H1 (cell line): ENCODE measurements around the gene LONP2. TPM values are rescaled to one million over a fixed set of nuclear protein-coding genes. Genes with fewer than 3 reads are reported as not detected.

ENCODE experiments used
- CTCF ChIA-PET: fragments of 300-600 bp; sonication (Branson Sonifier 250); formaldehyde crosslinking; loops from one replicate; lab custom pipeline; 2021; ENCODE audit not compliant: partially characterized antibody; lab: Charles Lee
- POLR2A ChIA-PET: fragments of 300-600 bp; sonication (Branson Sonifier 250); formaldehyde crosslinking; loops from one replicate; lab custom pipeline; 2021; ENCODE audit warnings: inconsistent platforms; ENCODE audit not compliant: partially characterized antibody; lab: Charles Lee
- DNase-seq, 2 experiments: peaks; one replicate each; pipeline versions ENCODE4 v3.0.0 to v3.0.0-alpha.2; 2010 to 2022; ENCODE audit warnings: low spot score in 2 of 2, low read depth in 1 of 2, mixed read lengths in 1 of 2
- FAIRE-seq: peaks from 2 replicates; lab custom pipeline; 2011; peaks lifted over from hg19 to GRCh38; lab: Jason Lieb, UNC
- H2AFZ ChIP-seq: 2 replicates; pipeline ENCODE4 v1.8.1; 2012; ENCODE audit warnings: low read length, inconsistent platforms
- H2AK5ac ChIP-seq: 2 replicates; pipeline ENCODE4 v1.6.1; 2013; ENCODE audit warnings: low read depth, low read length
- H2BK120ac ChIP-seq: replicated peaks from 2 replicates; pipeline ENCODE3; 2013; ENCODE audit warnings: low read depth, low read length, inconsistent platforms
- H2BK12ac ChIP-seq: 2 replicates; pipeline ENCODE4 v1.6.1; 2013; ENCODE audit warnings: low read depth, low read length
- H2BK15ac ChIP-seq: 2 replicates; pipeline ENCODE4 v1.6.1; 2013; ENCODE audit warnings: low read length
- H2BK20ac ChIP-seq: 2 replicates; pipeline ENCODE4 v1.6.1; 2013; ENCODE audit warnings: low read length
- H2BK5ac ChIP-seq: 2 replicates; pipeline ENCODE4 v1.6.1; 2013; ENCODE audit warnings: low read depth, low read length
- H3K14ac ChIP-seq: 2 replicates; pipeline ENCODE4 v1.6.1; 2013; ENCODE audit warnings: inconsistent platforms; ENCODE audit not compliant: insufficient read length
- H3K18ac ChIP-seq: 2 replicates; pipeline ENCODE4 v1.6.1; 2013; ENCODE audit warnings: low read length; ENCODE audit errors: extremely low read depth
- H3K23ac ChIP-seq: 2 replicates; pipeline ENCODE4 v1.6.1; 2013; ENCODE audit warnings: inconsistent platforms; ENCODE audit not compliant: insufficient read length
- H3K23me2 ChIP-seq: 2 replicates; pipeline ENCODE4 v1.6.1; 2013; ENCODE audit warnings: low read depth, low read length
- H3K27ac ChIP-seq: 2 replicates; pipeline ENCODE4 v1.6.1; 2011; ENCODE audit warnings: low read depth, low read length, inconsistent platforms
- H3K27me3 ChIP-seq, 4 experiments: replicated peaks in 1 of 4; 1 replicate in 1 of 4; 2 replicates in 3 of 4; pipeline versions ENCODE4 v1.6.1 to v1.8.1; 2011 to 2013; ENCODE audit warnings: low read length in 3 of 4, mild to moderate bottlenecking in 3 of 4, inconsistent platforms in 2 of 4, mixed read lengths in 2 of 4, moderate library complexity in 1 of 4; ENCODE audit not compliant: control insufficient read depth in 3 of 4, insufficient read depth in 3 of 4; ENCODE audit errors: extremely low read depth in 1 of 4
- H3K36me3 ChIP-seq, 4 experiments: 2 replicates each; pipeline versions ENCODE4 v1.6.1 to v1.8.1; 2011 to 2013; ENCODE audit warnings: mild to moderate bottlenecking in 4 of 4, low read length in 3 of 4, moderate library complexity in 2 of 4, control low read depth in 1 of 4, inconsistent platforms in 1 of 4; ENCODE audit not compliant: insufficient read depth in 4 of 4, control insufficient read depth in 2 of 4
- H3K4ac ChIP-seq: replicated peaks from 2 replicates; pipeline ENCODE3; 2013; ENCODE audit warnings: low read length, low read depth, mixed read lengths, inconsistent platforms; ENCODE audit not compliant: insufficient read length
- H3K4me1 ChIP-seq, 4 experiments: replicated peaks in 1 of 4; 1 replicate in 1 of 4; 2 replicates in 3 of 4; pipeline versions ENCODE4 v1.6.1 to v1.8.1; 2011 to 2013; ENCODE audit warnings: low read length in 3 of 4, inconsistent platforms in 2 of 4, mixed read lengths in 1 of 4; ENCODE audit not compliant: insufficient read depth in 4 of 4, control insufficient read depth in 3 of 4
- H3K4me2 ChIP-seq, 2 experiments: 2 replicates each; pipeline versions ENCODE4 v1.6.1 to v1.8.1; 2011 to 2013; ENCODE audit warnings: low read depth in 2 of 2, low read length in 2 of 2, control low read depth in 1 of 2, inconsistent platforms in 1 of 2, mild to moderate bottlenecking in 1 of 2; ENCODE audit not compliant: insufficient read depth in 1 of 2
- H3K4me3 ChIP-seq, 4 experiments: fragments of 200-600, 300-600 bp in 1 of 4; sonication (generic), shearing (Covaris generic), sonication (Bioruptor Twin) in 1 of 4; 2 replicates each; pipeline versions ENCODE4 v1.5.1 to v1.8.1; 2011 to 2016; ENCODE audit warnings: low read length in 4 of 4, low read depth in 3 of 4, control low read depth in 2 of 4, inconsistent platforms in 2 of 4, mild to moderate bottlenecking in 2 of 4, mixed read lengths in 1 of 4, moderate library complexity in 1 of 4; ENCODE audit not compliant: insufficient read depth in 2 of 4; ENCODE audit errors: extremely low read depth in 1 of 4
- H3K56ac ChIP-seq: replicated peaks from 2 replicates; pipeline ENCODE3; 2013; ENCODE audit warnings: low read depth, mild to moderate bottlenecking, mixed read lengths, low read length, inconsistent platforms; ENCODE audit not compliant: insufficient read length
- H3K79me1 ChIP-seq: 2 replicates; pipeline ENCODE4 v1.6.1; 2013; ENCODE audit warnings: low read depth, low read length, control low read depth
- H3K79me2 ChIP-seq, 2 experiments: 2 replicates each; pipeline versions ENCODE4 v1.6.1 to v1.8.1; 2012 to 2013; ENCODE audit warnings: low read length in 2 of 2, mild to moderate bottlenecking in 2 of 2, inconsistent platforms in 1 of 2; ENCODE audit not compliant: insufficient read depth in 2 of 2, control insufficient read depth in 1 of 2
- H3K9ac ChIP-seq, 4 experiments: replicated peaks in 1 of 4; 1 replicate in 1 of 4; 2 replicates in 3 of 4; pipeline versions ENCODE4 v1.6.1 to v1.8.1; 2011 to 2013; ENCODE audit warnings: low read depth in 3 of 4, low read length in 3 of 4, control low read depth in 2 of 4, mild to moderate bottlenecking in 2 of 4, moderate library complexity in 2 of 4, inconsistent platforms in 1 of 4; ENCODE audit errors: extremely low read depth in 1 of 4
- H3K9me3 ChIP-seq, 2 experiments: 2 replicates each; pipeline versions ENCODE4 v1.6.1 to v1.8.1; 2012 to 2013; ENCODE audit warnings: mild to moderate bottlenecking in 2 of 2, moderate library complexity in 2 of 2, control low read depth in 1 of 2, inconsistent platforms in 1 of 2, low read depth in 1 of 2, low read length in 1 of 2, mixed read lengths in 1 of 2; ENCODE audit not compliant: insufficient read depth in 2 of 2
- H4K20me1 ChIP-seq, 2 experiments: replicated peaks in 1 of 2; 2 replicates each; pipeline versions ENCODE3 to v1.8.1; 2011 to 2013; ENCODE audit warnings: inconsistent platforms in 2 of 2, low read length in 2 of 2, mild to moderate bottlenecking in 1 of 2; ENCODE audit not compliant: insufficient read depth in 2 of 2, control insufficient read depth in 1 of 2
- H4K5ac ChIP-seq: 2 replicates; pipeline ENCODE4 v1.6.1; 2013; ENCODE audit warnings: low read length, low read depth, mixed read lengths, inconsistent platforms; ENCODE audit not compliant: insufficient read length
- H4K8ac ChIP-seq: 2 replicates; pipeline ENCODE4 v1.8.0; 2013; ENCODE audit warnings: mild to moderate bottlenecking, moderate library complexity, low read length, inconsistent platforms; ENCODE audit not compliant: insufficient read depth; ENCODE audit errors: extremely low read depth
- H4K91ac ChIP-seq: replicated peaks from 2 replicates; pipeline ENCODE3; 2013; ENCODE audit warnings: low read length, mixed read lengths, inconsistent platforms; ENCODE audit not compliant: insufficient read length
- ATF2 ChIP-seq: IDR thresholded peaks from 2 replicates; pipeline ENCODE4 v1.6.1; 2012; ENCODE audit warnings: low read length, inconsistent platforms
- E2F6 ChIP-seq: IDR thresholded peaks from 2 replicates; pipeline ENCODE4 v1.6.1; 2012; ENCODE audit warnings: inconsistent platforms
- KDM1A ChIP-seq: fragments of 200-600, 300-600 bp; sonication (generic); IDR thresholded peaks from 2 replicates; pipeline ENCODE4 v1.7.1; 2016; ENCODE audit warnings: mild to moderate bottlenecking, low read length, borderline replicate concordance
- RAD21 ChIP-seq, 2 experiments: IDR thresholded peaks in 1 of 2; conservative IDR thresholded peaks in 1 of 2; 2 replicates each; pipeline ENCODE4 v1.6.1; 2011; ENCODE audit warnings: low read depth in 2 of 2, low read length in 2 of 2, improper control_type of control experiment in 1 of 2, inconsistent platforms in 1 of 2, mild to moderate bottlenecking in 1 of 2, moderate library complexity in 1 of 2
- RBBP5 ChIP-seq: IDR thresholded peaks from 2 replicates; pipeline ENCODE4 v1.7.1; 2012; ENCODE audit warnings: low read depth, mild to moderate bottlenecking, inconsistent platforms, low read length, moderate library complexity, borderline replicate concordance
- RXRA ChIP-seq: IDR thresholded peaks from 2 replicates; pipeline ENCODE4 v1.6.1; 2011; ENCODE audit warnings: low read depth, mild to moderate bottlenecking, low read length, moderate library complexity; ENCODE audit not compliant: insufficient read depth
- WGBS, 2 experiments: shearing (Covaris generic) in 1 of 2; methylation state at CpG; one replicate each; pipeline versions ENCODE4 v1.1.6 to v1.1.7; 2013 to 2015; ENCODE audit warnings: low lambda C conversion rate in 2 of 2, mixed read lengths in 2 of 2, inconsistent platforms in 1 of 2, low coverage in 1 of 2, missing lambda C conversion rate in 1 of 2; ENCODE audit not compliant: insufficient replicate concordance in 2 of 2, insufficient coverage in 1 of 2, insufficient read length in 1 of 2; ENCODE audit errors: extremely low coverage in 1 of 2, missing lambda C conversion rate in 1 of 2; 5-methylcytosine and 5-hydroxymethylcytosine counted together
- polyA plus RNA-seq, 7 experiments: library from polyadenylated mRNA; depleted of rRNA in 3 of 7; stranded (reverse) in 5 of 7; unstranded in 2 of 7; fragments of >200 nt in 5 of 7; fragments of 200-250 nt in 2 of 7; gene quantifications; 1 replicate in 5 of 7; 2 replicates in 1 of 7; 4 replicates in 1 of 7; pipeline versions ENCODE4 v1.2.1 to v1.2.3, GENCODE V29; 2011 to 2013; ENCODE audit warnings: missing spikeins in 2 of 7, mixed read lengths in 2 of 7
- total RNA-seq: library from RNA; stranded (reverse); fragmentation: NEBNext Ultra II Directional; extraction: Animal tissue kit (Norgen Biotek cat#: 25700); gene quantifications from 2 replicates; pipeline ENCODE4 v1.2.1, GENCODE V29; 2021

Gene LONP2
- total and polyA plus RNA-seq, 2 of the 8 experiments (the other 6 are each of a cell fraction or from before 2014, with no cell fraction given), result 8.1 to 23.1 TPM

- 93% methylated on average over 5 of the region's 5 CpGs; no CpG with 5 or more reads in 1 of the 2 experiments for WGBS, 2 experiments
- Histone ChIP-seq H4K91ac (no peak overlapping the region), H3K4me3 (no peak overlapping the region), H2BK20ac (no peak overlapping the region)
- POLR2A ChIA-PET, result interaction anchor here (1.0 kb wide), 1 partner anchor 56 kb away, joined by 4 read pairs; no protein-coding TSS in a partner anchor
- TF ChIP-seq ATF2 (no peak), KDM1A (no peak), RAD21 (IDR thresholded peaks at IDR 0.05 in 1 of 2, conservative IDR thresholded peaks at IDR 0.05 in 1 of 2; ENCODE audit: low read depth in 2 of 2, low read length in 2 of 2) (no peak), E2F6 (no peak), RXRA (no peak), RBBP5 (no peak)
- TF ChIP-seq, all 59 proteins: peak for 0
- H3K36me3 ChIP-seq, result no peaks in the 10 kb centered on the region
- DNase-seq (no peak), FAIRE-seq (no peak)
- CTCF ChIA-PET, result no interaction called here
- H3K79me2 ChIP-seq, result no peaks in the 10 kb centered on the region
- peaks cover 0 to 3% (median under 1%) of the 10 kb centered on the region in 4 experiments; a peak in 1 of 7 replicates for H3K4me1 ChIP-seq
- no peaks in the 10 kb centered on the region for H3K9me3 ChIP-seq
- no peak overlapping the region for H4K5ac ChIP-seq
- H3K4ac ChIP-seq, result no peak overlapping the region
- H3K9ac ChIP-seq, result no peak overlapping the region
- H2BK120ac ChIP-seq, result no peak overlapping the region
- no peaks in the 10 kb centered on the region for H3K27me3 ChIP-seq
- H3K23ac ChIP-seq, result no peak overlapping the region
- H4K8ac ChIP-seq, result no peak overlapping the region
- no peak overlapping the region for H2BK5ac ChIP-seq
- no peak overlapping the region for H3K27ac ChIP-seq
- H3K18ac ChIP-seq, result no peak overlapping the region
- no peak overlapping the region for H2BK12ac ChIP-seq
- no peak overlapping the region for H3K14ac ChIP-seq
- no peak overlapping the region for H2AFZ ChIP-seq
- H3K23me2 ChIP-seq, result no peaks in the 10 kb centered on the region
- H2AK5ac ChIP-seq, result no peak overlapping the region
- H3K56ac ChIP-seq, result no peak overlapping the region
- H3K79me1 ChIP-seq, result no peaks in the 10 kb centered on the region
- no peak overlapping the region for H3K4me2 ChIP-seq
- no peaks in the 10 kb centered on the region for H4K20me1 ChIP-seq
- H2BK15ac ChIP-seq, result no peak overlapping the region
These were observed 33.1 kb downstream of the LONP2 start for GRCh38 chr16:48277158-48277557.
